Measurements from ENCODE around the gene SMIM45.
A peak's percentile ranks its signal among the peaks of the same experiment; 100 is the strongest.

Gene SMIM45

GRCh38 chr22:41922940-41923594 lies 28.9 kb upstream of the SMIM45 start:
- no peak for DNase-seq (ENCODE audit: low spot score, unreplicated experiment)
- Mint-ChIP-seq H3K4me3 (ENCODE audit: low read depth) (no peak overlapping the region), H3K9me3 (ENCODE audit: low read depth) (no peaks in the 10 kb centered on the region), H3K27ac (no peak overlapping the region), H3K36me3 (ENCODE audit: insufficient read depth) (peaks cover 1% of the 10 kb centered on the region), H3K4me1 (ENCODE audit: low read depth) (peaks cover under 1% of the 10 kb centered on the region), H3K27me3 (peaks cover 63% of the 10 kb centered on the region)
- TF ChIP-seq CTCF (IDR thresholded peaks at IDR 0.05; ENCODE audit: unreplicated experiment), result no peak

DNA sequence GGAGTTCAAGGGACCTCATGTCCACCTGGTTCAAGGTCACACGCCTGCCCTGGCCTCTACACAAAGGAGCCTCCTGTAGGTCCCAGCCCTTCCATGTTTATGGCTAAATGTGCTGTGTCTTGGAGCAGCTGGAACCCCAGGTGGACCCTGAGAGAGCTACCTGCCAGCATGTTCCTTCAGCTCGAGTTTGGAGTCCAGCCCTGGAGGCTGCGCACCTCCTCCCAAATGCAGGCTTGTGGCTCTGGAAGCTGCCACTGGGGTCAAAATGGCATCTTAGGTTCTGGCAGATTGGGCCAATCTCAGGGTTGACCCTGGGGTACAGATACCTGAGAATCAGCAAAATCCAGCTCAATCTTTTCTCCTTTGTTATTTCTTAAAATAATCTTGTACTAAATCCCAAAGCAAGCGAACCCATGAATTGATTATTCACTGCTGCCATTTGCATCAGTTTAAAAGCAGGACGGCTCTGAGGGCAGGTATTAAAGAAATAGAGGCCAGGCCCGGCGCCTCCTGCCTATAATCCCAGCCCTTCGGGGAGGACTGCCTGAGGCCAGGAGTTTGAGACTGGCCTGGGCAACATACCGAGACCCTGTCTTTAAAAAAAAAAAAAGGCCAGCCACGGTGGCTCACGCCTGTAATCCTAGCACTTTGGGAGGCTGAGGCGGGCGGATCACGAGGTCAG lies 28.2 kb upstream of the SMIM45 start:
- Mint-ChIP-seq H3K27me3 (peaks cover 60% of the 10 kb centered on the region), H3K27ac (no peak overlapping the region), H3K9me3 (ENCODE audit: low read depth) (no peaks in the 10 kb centered on the region), H3K4me1 (ENCODE audit: low read depth) (peaks cover 2% of the 10 kb centered on the region), H3K36me3 (ENCODE audit: insufficient read depth) (peaks cover 1% of the 10 kb centered on the region), H3K4me3 (ENCODE audit: low read depth) (no peak overlapping the region)
- DNase-seq (ENCODE audit: low spot score, unreplicated experiment), result no peak
- TF ChIP-seq CTCF (IDR thresholded peaks at IDR 0.05; ENCODE audit: unreplicated experiment), result no peak

GRCh38 chr22:41925783-41926460 lies 26.0 kb upstream of the SMIM45 start:
- H3K36me3 Mint-ChIP-seq (ENCODE audit: insufficient read depth), result peaks cover 1% of the 10 kb centered on the region
- H3K4me3 Mint-ChIP-seq (ENCODE audit: low read depth), result no peak overlapping the region
- H3K9me3 Mint-ChIP-seq (ENCODE audit: low read depth), result no peaks in the 10 kb centered on the region
- TF ChIP-seq CTCF (IDR thresholded peaks at IDR 0.05; ENCODE audit: unreplicated experiment), result peak; percentile 73
- H3K4me1 Mint-ChIP-seq (ENCODE audit: low read depth), result peaks cover 2% of the 10 kb centered on the region
- no peak overlapping the region for H3K27ac Mint-ChIP-seq
- DNase-seq (ENCODE audit: low spot score, unreplicated experiment), result peak; percentile 59
- peaks cover 50% of the 10 kb centered on the region for H3K27me3 Mint-ChIP-seq

GRCh38 chr22:41927813-41928212 lies 24.1 kb upstream of the SMIM45 start:
- Mint-ChIP-seq H3K4me3 (ENCODE audit: low read depth) (no peak overlapping the region), H3K4me1 (ENCODE audit: low read depth) (peaks cover 2% of the 10 kb centered on the region), H3K27me3 (peaks cover 40% of the 10 kb centered on the region), H3K9me3 (ENCODE audit: low read depth) (no peaks in the 10 kb centered on the region), H3K27ac (no peak overlapping the region), H3K36me3 (ENCODE audit: insufficient read depth) (peaks cover 1% of the 10 kb centered on the region)
- no peak for DNase-seq (ENCODE audit: low spot score, unreplicated experiment)
- no peak for TF ChIP-seq CTCF (IDR thresholded peaks at IDR 0.05; ENCODE audit: unreplicated experiment)

- Mint-ChIP-seq H3K27ac (no peak overlapping the region), H3K36me3 (ENCODE audit: insufficient read depth) (peaks cover 1% of the 10 kb centered on the region), H3K9me3 (ENCODE audit: low read depth) (no peaks in the 10 kb centered on the region), H3K4me3 (ENCODE audit: low read depth) (no peak overlapping the region), H3K4me1 (ENCODE audit: low read depth) (peaks cover 2% of the 10 kb centered on the region), H3K27me3 (peaks cover 31% of the 10 kb centered on the region)
- no peak for TF ChIP-seq CTCF (IDR thresholded peaks at IDR 0.05; ENCODE audit: unreplicated experiment)
- DNase-seq (ENCODE audit: low spot score, unreplicated experiment), result no peak
These were observed 23.1 kb upstream of the SMIM45 start for GRCh38 chr22:41928593-41929417.
